K562 (cell line): ENCODE measurements around the gene HELZ2. TPM values are rescaled to one million over a fixed set of nuclear protein-coding genes. Genes with fewer than 3 reads are reported as not detected.

Source experiments
- ATF4 ChIP-seq: fragments of 450-650 bp; formaldehyde crosslinking; IDR thresholded peaks from 2 replicates; pipeline ENCODE4 v1.4.0; 2022; ENCODE audit warnings: mild to moderate bottlenecking, moderate library complexity
- CBX5 ChIP-seq: IDR thresholded peaks from 2 replicates; pipeline ENCODE4 v1.6.1; 2014; ENCODE audit warnings: low read depth, borderline replicate concordance
- FOXP4 ChIP-seq: sonication (generic); formaldehyde crosslinking; IDR thresholded peaks from 2 replicates; pipeline ENCODE4 v1.8.0; 2022; ENCODE audit warnings: mild to moderate bottlenecking, missing genetic modification reagents, borderline replicate concordance
- KAT2B ChIP-seq: IDR thresholded peaks from one replicate; pipeline ENCODE4 v1.6.1; 2012; ENCODE audit warnings: low read depth, mild to moderate bottlenecking, control low read depth, inconsistent platforms, low read length, moderate library complexity
- KLF13 ChIP-seq: fragments of 450-650 bp; IDR thresholded peaks from 2 replicates; pipeline ENCODE4 v1.6.1; 2016; ENCODE audit warnings: missing genetic modification characterization, low read depth, mild to moderate bottlenecking, missing compliant biosample characterization, moderate library complexity, borderline replicate concordance
- NFATC3 ChIP-seq: fragments of 450-650 bp; IDR thresholded peaks from 2 replicates; pipeline ENCODE4 v1.6.1; 2017; ENCODE audit warnings: mild to moderate bottlenecking
- SAFB2 ChIP-seq: fragments of 200-400 bp; formaldehyde crosslinking; IDR thresholded peaks from 2 replicates; pipeline ENCODE4 v1.6.1; 2018; ENCODE audit warnings: borderline replicate concordance, low read length, low read depth, moderate library complexity; ENCODE audit not compliant: severe bottlenecking
- SMAD2 ChIP-seq: fragments of 150-350 bp; IDR thresholded peaks from 2 replicates; pipeline ENCODE4 v1.6.1; 2014; ENCODE audit warnings: low read depth, mild to moderate bottlenecking, low read length
- SMARCA5 ChIP-seq: fragments of 450-650 bp; IDR thresholded peaks from 2 replicates; pipeline ENCODE4 v1.6.1; 2016
- SREBF2 ChIP-seq: sonication (generic); formaldehyde crosslinking; IDR thresholded peaks from 2 replicates; pipeline ENCODE4 v1.4.0; 2020; ENCODE audit warnings: mild to moderate bottlenecking, missing genetic modification reagents
- SRSF7 ChIP-seq: fragments of 200-400 bp; formaldehyde crosslinking; optimal IDR thresholded peaks from 2 replicates; pipeline ENCODE3; 2017; ENCODE audit warnings: mild to moderate bottlenecking, low read depth, low read length
- SUPT5H ChIP-seq: fragments of 450-650 bp; IDR thresholded peaks from 2 replicates; pipeline ENCODE4 v1.6.1; 2016
- THRB ChIP-seq: fragments of 450-650 bp; formaldehyde crosslinking; conservative IDR thresholded peaks from 2 replicates; pipeline ENCODE4 v1.4.0; 2022; ENCODE audit warnings: mild to moderate bottlenecking, missing genetic modification characterization
- ZBTB12 ChIP-seq: fragments of 250-450 bp; sonication (Bioruptor Pico); IDR thresholded peaks from 2 replicates; pipeline ENCODE4 v1.4.0; 2020
- ZNF124 ChIP-seq: sonication (generic); formaldehyde crosslinking; IDR thresholded peaks from 2 replicates; pipeline ENCODE4 v1.8.1; 2022; ENCODE audit warnings: missing genetic modification reagents
- polyA plus RNA-seq, 8 experiments: library from polyadenylated mRNA; depleted of rRNA in 4 of 8; stranded (reverse) in 5 of 8; unstranded in 3 of 8; fragments of >200 nt; fragmentation: Nextera tagmentation in 2 of 8; fragmentation: Illumina TruSeq in 1 of 8; extraction: Ambion mirVana in 2 of 8; extraction: Trizol in 1 of 8; gene quantifications; 2 replicates each; pipeline versions ENCODE4 v1.2.1 to v1.2.3, GENCODE V29; 2011 to 2014; ENCODE audit warnings: inconsistent platforms in 1 of 8, missing spikeins in 1 of 8
- total RNA-seq, 7 experiments: library from RNA; depleted of rRNA in 6 of 7; stranded (reverse); fragments of >200 nt in 6 of 7; fragmentation: Illumina TruSeq in 2 of 7; extraction: Trizol in 2 of 7; gene quantifications; 2 replicates each; pipeline versions ENCODE4 v1.2.1 to v1.2.3, GENCODE V29; 2011 to 2021; ENCODE audit warnings: low replicate concordance in 1 of 7
- TF ChIP-seq, protein P1 (sequence below): fragments of 450-650 bp; IDR thresholded peaks from 2 replicates; pipeline ENCODE4 v1.6.1; 2016; ENCODE audit warnings: mild to moderate bottlenecking
- TF ChIP-seq, protein P2 (sequence below): conservative IDR thresholded peaks from 2 replicates; pipeline ENCODE4 v1.6.1; 2011; ENCODE audit warnings: low read depth, mild to moderate bottlenecking, low read length; ENCODE audit not compliant: control insufficient read depth

Gene HELZ2
- total and polyA plus RNA-seq, 9 of the 15 experiments (the other 6 are each of a cell fraction or from before 2014, with no cell fraction given): 0.03 to 7.8 (median 2.9) TPM; not detected in 1

DNA sequence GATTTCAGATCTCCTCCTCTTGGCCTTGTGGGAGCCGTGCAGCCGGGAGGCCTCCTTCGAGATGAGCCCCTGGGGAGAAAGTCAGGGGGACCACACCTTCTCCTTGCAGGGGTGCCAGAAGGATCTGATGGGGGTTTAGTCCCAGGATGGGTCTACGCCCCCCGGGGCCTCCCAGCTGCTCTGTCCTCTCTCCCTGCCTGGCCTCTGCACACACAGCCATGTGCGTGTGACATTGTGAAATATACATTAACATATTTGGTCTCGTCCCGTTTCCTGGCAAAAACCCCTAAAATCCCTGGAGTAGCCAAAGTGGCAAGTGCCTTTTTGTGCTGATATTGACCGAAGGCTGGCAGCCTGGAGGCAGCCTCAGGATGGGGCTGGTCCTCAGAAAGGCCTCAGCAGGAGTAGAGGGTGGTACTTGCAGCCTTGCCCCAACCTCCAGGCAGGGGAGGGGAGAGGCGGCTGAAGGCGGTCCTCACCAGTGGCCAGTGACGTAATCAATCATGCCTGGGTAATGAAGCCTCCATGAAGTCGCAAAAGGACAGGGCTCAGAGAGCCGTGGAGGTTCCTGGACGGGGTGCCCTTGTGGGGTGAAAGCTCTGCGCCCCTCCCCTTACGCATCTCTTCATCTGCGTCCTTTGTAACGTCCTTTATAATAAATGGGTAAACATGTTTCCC lies 5.1 kb upstream of the HELZ2 start (continued):
- TF ChIP-seq SMARCA5 (no peak), SAFB2 (no peak), KAT2B (no peak), SMAD2 (no peak), FOXP4 (no peak), THRB (CRISPR knock-in tag) (no peak), ATF4 (CRISPR knock-in tag) (no peak), CBX5 (no peak), SUPT5H (no peak), ZBTB12 (CRISPR knock-in tag) (no peak), ZNF124 (CRISPR knock-in tag) (no peak), SRSF7 (no peak), KLF13 (tag) (no peak), NFATC3 (no peak), SREBF2 (CRISPR knock-in tag) (no peak)
- TF ChIP-seq, protein P1, sequence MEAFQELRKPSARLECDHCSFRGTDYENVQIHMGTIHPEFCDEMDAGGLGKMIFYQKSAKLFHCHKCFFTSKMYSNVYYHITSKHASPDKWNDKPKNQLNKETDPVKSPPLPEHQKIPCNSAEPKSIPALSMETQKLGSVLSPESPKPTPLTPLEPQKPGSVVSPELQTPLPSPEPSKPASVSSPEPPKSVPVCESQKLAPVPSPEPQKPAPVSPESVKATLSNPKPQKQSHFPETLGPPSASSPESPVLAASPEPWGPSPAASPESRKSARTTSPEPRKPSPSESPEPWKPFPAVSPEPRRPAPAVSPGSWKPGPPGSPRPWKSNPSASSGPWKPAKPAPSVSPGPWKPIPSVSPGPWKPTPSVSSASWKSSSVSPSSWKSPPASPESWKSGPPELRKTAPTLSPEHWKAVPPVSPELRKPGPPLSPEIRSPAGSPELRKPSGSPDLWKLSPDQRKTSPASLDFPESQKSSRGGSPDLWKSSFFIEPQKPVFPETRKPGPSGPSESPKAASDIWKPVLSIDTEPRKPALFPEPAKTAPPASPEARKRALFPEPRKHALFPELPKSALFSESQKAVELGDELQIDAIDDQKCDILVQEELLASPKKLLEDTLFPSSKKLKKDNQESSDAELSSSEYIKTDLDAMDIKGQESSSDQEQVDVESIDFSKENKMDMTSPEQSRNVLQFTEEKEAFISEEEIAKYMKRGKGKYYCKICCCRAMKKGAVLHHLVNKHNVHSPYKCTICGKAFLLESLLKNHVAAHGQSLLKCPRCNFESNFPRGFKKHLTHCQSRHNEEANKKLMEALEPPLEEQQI: no peak
- TF ChIP-seq, protein P2, sequence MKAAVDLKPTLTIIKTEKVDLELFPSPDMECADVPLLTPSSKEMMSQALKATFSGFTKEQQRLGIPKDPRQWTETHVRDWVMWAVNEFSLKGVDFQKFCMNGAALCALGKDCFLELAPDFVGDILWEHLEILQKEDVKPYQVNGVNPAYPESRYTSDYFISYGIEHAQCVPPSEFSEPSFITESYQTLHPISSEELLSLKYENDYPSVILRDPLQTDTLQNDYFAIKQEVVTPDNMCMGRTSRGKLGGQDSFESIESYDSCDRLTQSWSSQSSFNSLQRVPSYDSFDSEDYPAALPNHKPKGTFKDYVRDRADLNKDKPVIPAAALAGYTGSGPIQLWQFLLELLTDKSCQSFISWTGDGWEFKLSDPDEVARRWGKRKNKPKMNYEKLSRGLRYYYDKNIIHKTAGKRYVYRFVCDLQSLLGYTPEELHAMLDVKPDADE: no peak
